Calu3 (cell line): ENCODE results near the gene ATP8A2. TPM values are rescaled to one million over a fixed set of nuclear protein-coding genes. Genes with fewer than 3 reads are reported as not detected.

Source experiments
- BruUV-seq: library from RNA; stranded (reverse); fragments of 400-500 nt; replicated peaks from 2 replicates; lab custom pipeline; 2021; lab: Mats Ljungman, UMichigan
- CTCF ChIA-PET: fragments of 300-600 bp; sonication (Branson Sonifier 250); formaldehyde crosslinking; loops from one replicate; lab custom pipeline; 2022; ENCODE audit warnings: antibody characterized with exemption; lab: Charles Lee
- DNase-seq: peaks from one replicate; pipeline ENCODE4 v3.0.0; 2022
- H3K27ac Mint-ChIP-seq: one replicate; pipeline ENCODE4 v1.8.0; 2022; ENCODE audit warnings: mixed read lengths; ENCODE audit not compliant: unreplicated experiment
- H3K27me3 Mint-ChIP-seq: one replicate; pipeline ENCODE4 v1.8.0; 2022; ENCODE audit warnings: mixed read lengths; ENCODE audit not compliant: unreplicated experiment
- H3K36me3 Mint-ChIP-seq: one replicate; pipeline ENCODE4 v1.8.0; 2022; ENCODE audit warnings: mild to moderate bottlenecking, moderate library complexity, mixed read lengths; ENCODE audit not compliant: insufficient read depth, unreplicated experiment
- H3K4me1 Mint-ChIP-seq: one replicate; pipeline ENCODE4 v1.8.0; 2022; ENCODE audit warnings: mild to moderate bottlenecking, low read depth, mixed read lengths; ENCODE audit not compliant: unreplicated experiment
- H3K4me3 Mint-ChIP-seq: one replicate; pipeline ENCODE4 v1.8.0; 2022; ENCODE audit warnings: mild to moderate bottlenecking, low read depth, moderate library complexity, mixed read lengths; ENCODE audit not compliant: unreplicated experiment
- H3K9me3 Mint-ChIP-seq: one replicate; pipeline ENCODE4 v1.8.0; 2022; ENCODE audit warnings: low read depth, mixed read lengths; ENCODE audit not compliant: unreplicated experiment
- CTCF ChIP-seq: fragments of 200-600 bp; IDR thresholded peaks from one replicate; pipeline ENCODE4 v1.8.0; 2022; ENCODE audit warnings: antibody characterized with exemption; ENCODE audit not compliant: unreplicated experiment
- intact Hi-C: fragments of 100-400 bp; cut with micrococcal nuclease; formaldehyde crosslinking; loops from one replicate; pipeline ENCODE4 v1.10.0; 2022; ENCODE audit not compliant: unreplicated experiment
- total RNA-seq: library from RNA; stranded (reverse); gene quantifications from 2 replicates; pipeline ENCODE4 v1.2.3, GENCODE V29; 2022

The ATP8A2 gene
- total RNA-seq, 1 experiment from 2014 or later, result 0.05 TPM

GRCh38 chr13:25885418-25885817 lies 513.6 kb downstream of the ATP8A2 start:
- intact Hi-C loops, result no loop called here
- Mint-ChIP-seq H3K9me3 (no peaks in the 10 kb centered on the region), H3K36me3 (no peaks in the 10 kb centered on the region), H3K27ac (no peak overlapping the region), H3K4me1 (peaks cover 23% of the 10 kb centered on the region), H3K4me3 (no peak overlapping the region), H3K27me3 (peaks cover 26% of the 10 kb centered on the region)
- CTCF ChIA-PET, result no interaction called here
- DNase-seq, result no peak
- BruUV-seq, result no TSS peak
- TF ChIP-seq CTCF, result no peak

- BruUV-seq, result no TSS peak
- Mint-ChIP-seq H3K27ac (no peak overlapping the region), H3K27me3 (peaks cover 17% of the 10 kb centered on the region), H3K4me1 (peaks cover 16% of the 10 kb centered on the region), H3K9me3 (no peaks in the 10 kb centered on the region), H3K4me3 (no peak overlapping the region), H3K36me3 (no peaks in the 10 kb centered on the region)
- DNase-seq, result no peak
- TF ChIP-seq CTCF, result no peak
- CTCF ChIA-PET, result no interaction called here
- intact Hi-C loops, result no loop called here
These were observed 514.9 kb downstream of the ATP8A2 start for GRCh38 chr13:25886438-25887214.

GRCh38 chr13:25887962-25888655 lies 516.3 kb downstream of the ATP8A2 start:
- H3K36me3 Mint-ChIP-seq, result no peaks in the 10 kb centered on the region
- TF ChIP-seq CTCF, result no peak
- CTCF ChIA-PET, result no interaction called here
- DNase-seq, result no peak
- peaks cover 4% of the 10 kb centered on the region for H3K4me1 Mint-ChIP-seq
- intact Hi-C loops, result no loop called here
- no peaks in the 10 kb centered on the region for H3K9me3 Mint-ChIP-seq
- BruUV-seq, result no TSS peak
- peaks cover 2% of the 10 kb centered on the region for H3K27me3 Mint-ChIP-seq
- H3K4me3 Mint-ChIP-seq, result no peak overlapping the region
- H3K27ac Mint-ChIP-seq, result no peak overlapping the region

- Mint-ChIP-seq H3K4me3 (no peak overlapping the region), H3K4me1 (no peaks in the 10 kb centered on the region), H3K27ac (no peak overlapping the region), H3K36me3 (no peaks in the 10 kb centered on the region), H3K9me3 (no peaks in the 10 kb centered on the region), H3K27me3 (peaks cover 4% of the 10 kb centered on the region)
- no peak for TF ChIP-seq CTCF
- DNase-seq, result no peak
- no TSS peak for BruUV-seq
- CTCF ChIA-PET, result no interaction called here
- intact Hi-C loops, result no loop called here
These were observed 519.0 kb downstream of the ATP8A2 start for GRCh38 chr13:25890671-25891212.
